ENCODE results near the gene PTPN6. TPM values are rescaled to one million over a fixed set of nuclear protein-coding genes. Genes with fewer than 3 reads are reported as not detected.

Gene PTPN6
- total RNA-seq, 1 experiment from 2014 or later = 19.8 TPM

DNA sequence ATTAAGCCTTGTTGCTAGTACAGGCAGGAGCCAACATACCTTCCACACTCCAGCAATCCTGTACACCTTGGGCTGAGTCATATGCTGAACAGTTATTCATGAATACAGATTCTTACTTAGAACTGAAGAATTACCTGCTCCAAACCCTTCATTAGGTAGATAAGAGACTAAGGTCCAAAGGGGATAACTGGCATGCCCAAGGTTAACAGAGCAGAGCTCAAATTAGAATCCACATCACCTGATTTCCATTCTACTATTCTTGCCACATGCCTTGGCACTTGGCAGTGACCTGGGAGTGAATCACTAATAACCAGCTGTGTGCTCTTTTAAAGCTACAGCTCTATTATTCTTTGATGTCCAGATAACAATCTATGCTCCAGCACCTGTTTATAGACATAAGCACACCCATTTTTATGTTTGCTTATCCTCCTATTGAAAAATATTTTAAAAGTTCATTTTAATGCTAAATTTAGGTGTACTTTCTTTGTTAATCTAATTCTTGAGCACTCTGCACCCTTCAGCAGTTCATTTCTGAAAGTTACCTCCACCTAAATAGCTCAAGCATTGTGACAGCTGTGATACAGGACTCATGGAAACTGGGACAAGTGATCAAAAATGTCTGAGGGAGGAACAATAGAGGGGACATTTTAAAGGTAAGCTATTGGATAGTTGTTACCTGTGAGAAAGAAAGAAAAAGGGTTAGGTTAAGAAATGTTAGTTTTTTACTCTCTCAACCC lies 47.7 kb downstream of the PTPN6 start:
- Histone ChIP-seq H3K79me1 (ENCODE audit: insufficient read depth, low read depth, low read length, poor library complexity, severe bottlenecking) (no peaks in the 10 kb centered on the region), H3K27me3 (ENCODE audit: insufficient read depth, low read length) (no peaks in the 10 kb centered on the region), H3K9ac (ENCODE audit: extremely low read depth, insufficient read length, low read length) (no peak overlapping the region), H4K8ac (replicated peaks; ENCODE audit: insufficient read length, low read depth, low read length) (no peak overlapping the region), H3K56ac (ENCODE audit: insufficient read length, low read depth, low read length) (no peak overlapping the region), H2BK12ac (ENCODE audit: insufficient read length, low read depth, low read length) (no peak overlapping the region), H2AK5ac (ENCODE audit: insufficient read length, low read length) (no peak overlapping the region), H3K23me2 (ENCODE audit: insufficient read length, low read depth, low read length, poor library complexity, severe bottlenecking) (no peaks in the 10 kb centered on the region), H2BK5ac (ENCODE audit: insufficient read length, low read length) (no peak overlapping the region), H3T11ph (ENCODE audit: low read length) (no peak overlapping the region), H3K18ac (ENCODE audit: insufficient read length, low read depth, low read length) (no peak overlapping the region), H3K14ac (ENCODE audit: insufficient read depth, low read length) (no peak overlapping the region), H3K23ac (ENCODE audit: insufficient read length, low read depth, low read length) (no peak overlapping the region), H3K27ac (ENCODE audit: insufficient read length, low read depth, low read length) (no peak overlapping the region), H3K4ac (ENCODE audit: low read depth, low read length) (no peak overlapping the region), H3K9me3 (ENCODE audit: control insufficient read depth, low read depth, low read length) (no peaks in the 10 kb centered on the region), H2BK120ac (ENCODE audit: low read depth, low read length, poor library complexity, severe bottlenecking) (no peak overlapping the region), H2BK15ac (ENCODE audit: low read depth, low read length) (no peak overlapping the region), H2AFZ (ENCODE audit: low read length) (no peak overlapping the region), H3K4me2 (ENCODE audit: insufficient read depth, insufficient read length, low read length) (no peak overlapping the region), H2BK20ac (ENCODE audit: low read depth, low read length, poor library complexity, severe bottlenecking) (no peak overlapping the region), H4K20me1 (ENCODE audit: control insufficient read depth, insufficient read depth, insufficient read length) (no peaks in the 10 kb centered on the region), H4K5ac (ENCODE audit: insufficient read length, low read depth, low read length) (no peak overlapping the region), H3K79me2 (ENCODE audit: insufficient read depth, low read length) (no peaks in the 10 kb centered on the region), H3K4me1 (ENCODE audit: insufficient read depth, low read length) (no peaks in the 10 kb centered on the region), H4K91ac (ENCODE audit: insufficient read length, low read depth, low read length) (no peak overlapping the region)
- Mint-ChIP-seq H3K4me1 (no peaks in the 10 kb centered on the region), H3K9me3 (no peaks in the 10 kb centered on the region), H3K27me3 (ENCODE audit: low read depth) (no peaks in the 10 kb centered on the region), H3K27ac (no peak overlapping the region), H3K36me3 (ENCODE audit: insufficient read depth in 1 of 3, low read depth in 3 of 3) (peaks cover 8 to 24% (median 9%) of the 10 kb centered on the region in 3 experiments; a peak in 5 of 7 replicates), H3K4me3 (no peak overlapping the region)
- DNase-seq = no peak
- TF ChIP-seq, protein P1, sequence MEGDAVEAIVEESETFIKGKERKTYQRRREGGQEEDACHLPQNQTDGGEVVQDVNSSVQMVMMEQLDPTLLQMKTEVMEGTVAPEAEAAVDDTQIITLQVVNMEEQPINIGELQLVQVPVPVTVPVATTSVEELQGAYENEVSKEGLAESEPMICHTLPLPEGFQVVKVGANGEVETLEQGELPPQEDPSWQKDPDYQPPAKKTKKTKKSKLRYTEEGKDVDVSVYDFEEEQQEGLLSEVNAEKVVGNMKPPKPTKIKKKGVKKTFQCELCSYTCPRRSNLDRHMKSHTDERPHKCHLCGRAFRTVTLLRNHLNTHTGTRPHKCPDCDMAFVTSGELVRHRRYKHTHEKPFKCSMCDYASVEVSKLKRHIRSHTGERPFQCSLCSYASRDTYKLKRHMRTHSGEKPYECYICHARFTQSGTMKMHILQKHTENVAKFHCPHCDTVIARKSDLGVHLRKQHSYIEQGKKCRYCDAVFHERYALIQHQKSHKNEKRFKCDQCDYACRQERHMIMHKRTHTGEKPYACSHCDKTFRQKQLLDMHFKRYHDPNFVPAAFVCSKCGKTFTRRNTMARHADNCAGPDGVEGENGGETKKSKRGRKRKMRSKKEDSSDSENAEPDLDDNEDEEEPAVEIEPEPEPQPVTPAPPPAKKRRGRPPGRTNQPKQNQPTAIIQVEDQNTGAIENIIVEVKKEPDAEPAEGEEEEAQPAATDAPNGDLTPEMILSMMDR (conservative IDR thresholded peaks at IDR 0.05) = no peak

All from H9 (cell line).